ENCODE results near the gene OSM. TPM values are rescaled to one million over a fixed set of nuclear protein-coding genes. Genes with fewer than 3 reads are reported as not detected.

The OSM gene
- total RNA-seq, 4 donors from 2014 or later, result 0.40 TPM; not detected in 3

DNA sequence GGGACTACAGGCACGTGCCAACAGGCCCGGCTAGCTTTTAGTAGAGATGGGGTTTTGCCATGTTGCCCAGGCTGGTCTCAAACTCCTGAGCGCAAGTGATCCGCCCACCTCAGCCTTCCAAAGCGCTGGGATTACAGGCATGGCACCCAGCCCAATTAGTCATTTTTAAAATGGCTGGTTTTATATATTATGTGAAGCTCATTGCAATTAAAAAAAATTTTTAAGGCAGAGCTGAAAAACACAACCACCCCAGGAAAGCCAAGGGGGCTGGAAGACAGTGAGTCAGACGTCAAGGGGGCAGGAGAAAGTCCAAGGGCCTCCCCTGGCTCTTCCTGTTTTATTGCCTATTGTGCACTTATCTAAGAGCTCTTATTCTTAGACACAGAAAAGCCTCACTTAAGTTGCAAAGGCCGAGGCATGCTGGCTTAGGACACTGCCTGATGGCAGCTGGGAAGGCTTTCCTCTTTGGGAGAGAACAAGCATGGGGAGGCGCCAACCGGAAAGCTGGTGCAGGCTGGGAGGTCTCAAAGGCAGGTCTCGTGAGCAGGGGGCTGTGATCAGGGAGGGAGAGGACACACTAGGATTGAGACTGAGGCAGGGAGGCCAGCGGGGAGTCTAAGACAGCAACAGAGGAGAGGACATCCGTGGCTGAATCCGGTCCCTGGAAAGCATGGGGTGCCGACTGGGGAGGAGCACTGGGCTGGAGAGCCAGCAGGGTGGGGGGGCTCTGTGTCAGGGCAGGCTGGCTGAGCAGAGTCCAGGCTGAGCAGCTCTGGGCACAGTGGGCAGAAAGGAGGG lies 11.1 kb upstream of the OSM start:
- TF ChIP-seq, protein P1, sequence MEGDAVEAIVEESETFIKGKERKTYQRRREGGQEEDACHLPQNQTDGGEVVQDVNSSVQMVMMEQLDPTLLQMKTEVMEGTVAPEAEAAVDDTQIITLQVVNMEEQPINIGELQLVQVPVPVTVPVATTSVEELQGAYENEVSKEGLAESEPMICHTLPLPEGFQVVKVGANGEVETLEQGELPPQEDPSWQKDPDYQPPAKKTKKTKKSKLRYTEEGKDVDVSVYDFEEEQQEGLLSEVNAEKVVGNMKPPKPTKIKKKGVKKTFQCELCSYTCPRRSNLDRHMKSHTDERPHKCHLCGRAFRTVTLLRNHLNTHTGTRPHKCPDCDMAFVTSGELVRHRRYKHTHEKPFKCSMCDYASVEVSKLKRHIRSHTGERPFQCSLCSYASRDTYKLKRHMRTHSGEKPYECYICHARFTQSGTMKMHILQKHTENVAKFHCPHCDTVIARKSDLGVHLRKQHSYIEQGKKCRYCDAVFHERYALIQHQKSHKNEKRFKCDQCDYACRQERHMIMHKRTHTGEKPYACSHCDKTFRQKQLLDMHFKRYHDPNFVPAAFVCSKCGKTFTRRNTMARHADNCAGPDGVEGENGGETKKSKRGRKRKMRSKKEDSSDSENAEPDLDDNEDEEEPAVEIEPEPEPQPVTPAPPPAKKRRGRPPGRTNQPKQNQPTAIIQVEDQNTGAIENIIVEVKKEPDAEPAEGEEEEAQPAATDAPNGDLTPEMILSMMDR (IDR thresholded peaks at IDR 0.05), result no peak
- no peak for TF ChIP-seq POLR2A (IDR thresholded peaks at IDR 0.05)
- Histone ChIP-seq H3K27me3 (no peaks in the 10 kb centered on the region), H3K36me3 (no peaks in the 10 kb centered on the region), H3K9me3 (no peaks in the 10 kb centered on the region), H3K4me1 (peaks cover 0 to 15% of the 10 kb centered on the region in 2 donors), H3K27ac (peak overlapping the region in 1 of 3 donors; percentile 41), H3K4me3 (replicated peaks in 1 of 3) (no peak overlapping the region)
- no peak for DNase-seq
- 46 to 55% methylated on average over 12 to 14 of the region's 14 CpGs for WGBS, 2 donors
- intact Hi-C loops (cut with DNase I), result no loop called here

DNA sequence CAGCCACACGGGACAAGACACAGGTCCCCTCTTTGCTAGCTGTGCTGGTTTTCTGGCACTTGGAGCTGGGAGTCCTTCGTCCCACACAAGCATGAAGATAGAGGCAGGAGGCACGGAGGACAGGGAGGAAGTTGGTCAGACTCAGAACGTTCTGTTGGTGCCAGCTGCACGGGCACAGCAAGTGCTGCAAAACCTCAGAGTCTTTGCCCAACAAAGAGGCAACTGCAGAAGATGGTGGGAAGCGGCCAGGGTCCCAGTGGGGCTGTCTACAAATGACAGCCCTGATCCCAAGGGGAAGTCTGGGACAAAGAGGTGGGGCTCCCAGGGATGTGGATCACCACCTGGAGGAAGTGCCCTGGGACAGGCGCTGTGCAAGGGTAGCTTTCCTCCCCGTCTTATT lies 9.4 kb upstream of the OSM start:
- Histone ChIP-seq H3K27ac (no peak overlapping the region), H3K36me3 (no peaks in the 10 kb centered on the region), H3K27me3 (no peaks in the 10 kb centered on the region), H3K4me1 (peaks cover 0 to 15% of the 10 kb centered on the region in 2 donors), H3K4me3 (replicated peaks in 1 of 3) (no peak overlapping the region), H3K9me3 (no peaks in the 10 kb centered on the region)
- 92 to 93% methylated on average over 7 to 8 of the region's 8 CpGs for WGBS, 2 donors
- no peak for DNase-seq
- intact Hi-C loops (cut with DNase I), result no loop called here
- TF ChIP-seq, protein P1 (IDR thresholded peaks at IDR 0.05), result no peak
- no peak for TF ChIP-seq POLR2A (IDR thresholded peaks at IDR 0.05)

DNA sequence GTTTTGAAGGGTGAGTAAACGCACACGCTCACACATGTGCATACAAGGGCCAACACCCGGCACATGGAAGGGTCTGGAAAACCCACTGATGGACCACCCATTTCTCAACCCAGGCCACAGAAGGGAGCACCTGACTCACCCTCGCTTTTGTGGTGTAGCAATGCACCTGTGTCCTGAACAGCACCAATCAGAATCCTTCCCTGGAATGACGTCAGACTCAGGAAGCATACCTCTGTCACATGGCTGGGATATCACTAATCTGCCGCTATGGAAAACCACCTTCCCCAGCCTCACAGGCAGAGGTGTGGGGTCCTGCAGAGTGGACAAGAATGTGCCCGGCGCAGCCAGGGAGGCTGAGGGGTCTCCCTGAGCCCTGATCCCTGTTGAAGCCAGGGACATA lies 9.0 kb upstream of the OSM start:
- Histone ChIP-seq H3K27ac (no peak overlapping the region), H3K27me3 (no peaks in the 10 kb centered on the region), H3K9me3 (no peaks in the 10 kb centered on the region), H3K36me3 (no peaks in the 10 kb centered on the region), H3K4me1 (peaks cover 0 to 15% of the 10 kb centered on the region in 2 donors), H3K4me3 (replicated peaks in 1 of 3) (no peak overlapping the region)
- WGBS, 2 donors, result 62 to 72% methylated on average over 5 to 6 of the region's 8 CpGs
- DNase-seq, result no peak
- TF ChIP-seq POLR2A (IDR thresholded peaks at IDR 0.05), result no peak
- TF ChIP-seq, protein P1 (IDR thresholded peaks at IDR 0.05), result no peak
- intact Hi-C loops (cut with DNase I), result no loop called here

DNA sequence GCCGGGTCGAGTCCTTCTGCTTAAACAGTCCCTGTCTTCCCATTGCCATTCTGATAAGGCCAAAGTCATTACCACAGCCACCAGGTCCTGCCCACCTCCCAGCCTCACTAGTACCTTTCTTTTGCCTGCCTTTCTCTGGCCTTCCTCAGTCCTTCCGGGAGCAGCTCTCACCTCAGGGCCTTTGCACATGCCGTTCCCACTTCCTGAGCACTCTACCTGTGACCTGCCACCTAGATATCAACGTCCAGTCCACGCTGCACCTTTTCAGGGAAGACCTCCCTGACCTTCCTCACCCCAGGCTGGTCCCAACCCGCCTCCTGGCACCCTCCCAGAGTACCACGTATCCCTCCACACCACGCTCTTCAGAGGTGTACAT lies 7.8 kb upstream of the OSM start:
- DNase-seq, result no peak
- intact Hi-C loops (cut with DNase I), result no loop called here
- WGBS, 2 donors, result 90% methylated on average over 9 of the region's 9 CpGs
- Histone ChIP-seq H3K4me1 (peaks cover 0 to 15% of the 10 kb centered on the region in 2 donors), H3K36me3 (no peaks in the 10 kb centered on the region), H3K4me3 (replicated peaks in 1 of 3) (no peak overlapping the region), H3K9me3 (no peaks in the 10 kb centered on the region), H3K27me3 (no peaks in the 10 kb centered on the region), H3K27ac (no peak overlapping the region)
- TF ChIP-seq, protein P1 (IDR thresholded peaks at IDR 0.05), result no peak
- no peak for TF ChIP-seq POLR2A (IDR thresholded peaks at IDR 0.05)

DNA sequence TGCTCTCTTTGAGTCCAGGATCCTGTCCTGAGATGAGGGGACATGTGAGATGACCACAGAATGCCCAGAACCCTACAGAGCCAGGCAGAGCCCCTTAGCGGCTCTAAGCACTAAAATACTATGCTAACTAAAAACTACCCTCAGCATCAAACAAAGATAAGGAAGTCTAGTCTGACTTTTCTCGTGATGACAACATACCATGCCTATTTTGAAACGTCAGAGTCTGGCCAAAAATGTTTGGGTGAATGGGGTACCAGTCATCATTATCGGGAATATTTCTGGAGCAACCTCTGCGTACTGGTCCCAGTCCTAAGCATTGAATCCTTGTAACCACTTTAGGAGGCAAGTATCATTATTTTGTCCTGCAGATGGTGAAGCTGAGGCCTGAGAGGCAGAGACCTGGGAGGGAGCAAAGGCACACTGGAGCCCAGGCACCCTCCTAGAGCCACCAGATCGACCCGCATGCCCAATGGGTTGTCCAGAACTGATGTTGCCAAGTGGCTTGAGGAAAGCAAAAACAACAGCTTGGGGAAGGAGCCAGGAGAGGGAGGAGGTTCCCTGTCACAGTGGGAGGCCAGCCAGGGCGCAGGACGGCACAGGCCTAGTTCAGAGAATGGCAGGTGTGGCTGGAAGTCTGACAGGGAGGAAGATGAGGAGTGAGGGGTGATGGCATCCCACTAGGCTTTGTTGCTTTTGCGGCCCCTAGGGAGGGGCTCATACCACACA lies 7.2 kb upstream of the OSM start:
- Histone ChIP-seq H3K4me3 (replicated peaks in 1 of 3) (no peak overlapping the region), H3K36me3 (no peaks in the 10 kb centered on the region), H3K4me1 (peaks cover 0 to 15% of the 10 kb centered on the region in 2 donors), H3K9me3 (no peaks in the 10 kb centered on the region), H3K27me3 (no peaks in the 10 kb centered on the region), H3K27ac (no peak overlapping the region)
- TF ChIP-seq POLR2A (IDR thresholded peaks at IDR 0.05), result no peak
- TF ChIP-seq, protein P1 (IDR thresholded peaks at IDR 0.05), result no peak
- intact Hi-C loops (cut with DNase I), result no loop called here
- DNase-seq, result peak; percentile 70 to 71
- 53 to 62% methylated on average over 10 of the region's 10 CpGs for WGBS, 2 donors

Data from thyroid gland (tissue), 4 donors.